Body of pancreas (tissue), 4 donors: Measurements from ENCODE around the gene MROH9. TPM values are rescaled to one million over a fixed set of nuclear protein-coding genes. Genes with fewer than 3 reads are reported as not detected.

Source experiments
- ATAC-seq: fragments of 150-250 bp; one replicate; pipeline ENCODE4 v1.9.1; 2016
- DNase-seq, 4 donors: peaks; one replicate each; pipeline ENCODE4 v3.0.0-alpha.2; 2019
- H3K27ac ChIP-seq, 4 donors: fragments of 200-600 bp; sonication (generic); 1 replicate in 3 of 4; 2 replicates in 1 of 4; pipeline versions ENCODE4 v1.5.1 to v1.6.1; 2016 to 2019; ENCODE audit warnings: mild to moderate bottlenecking in 1 of 4, mixed read lengths in 1 of 4, moderate library complexity in 1 of 4
- H3K27me3 ChIP-seq, 2 donors: fragments of 200-600 bp; sonication (generic); one replicate each; pipeline ENCODE4 v1.6.0; 2016; ENCODE audit warnings: mild to moderate bottlenecking in 1 of 2
- H3K36me3 ChIP-seq, 2 donors: fragments of 200-600 bp; sonication (generic); replicated peaks in 1 of 2; 2 replicates each; pipeline ENCODE4 v1.5.1; 2016; ENCODE audit warnings: low read depth in 2 of 2; ENCODE audit not compliant: insufficient read depth in 1 of 2
- H3K4me1 ChIP-seq: fragments of 200-600 bp; sonication (generic); one replicate; pipeline ENCODE4 v1.6.0; 2016
- H3K4me3 ChIP-seq, 2 donors: fragments of 200-600 bp; sonication (generic); 1 replicate in 1 of 2; 2 replicates in 1 of 2; pipeline ENCODE4 v1.5.1; 2016 to 2019
- H3K9me3 ChIP-seq, 3 donors: fragments of 200-600 bp; sonication (generic); 1 replicate in 2 of 3; 2 replicates in 1 of 3; pipeline ENCODE4 v1.5.1; 2016
- CTCF ChIP-seq, 7 experiments: fragments of 450-650 bp in 4 of 7; fragments of 200-600 bp in 3 of 7; sonication (generic) in 3 of 7; IDR thresholded peaks; one replicate each; pipeline ENCODE4 v1.5.1; 2016 to 2019; ENCODE audit warnings: antibody characterized with exemption in 7 of 7
- POLR2A ChIP-seq, 3 donors: fragments of 450-650 bp; IDR thresholded peaks; one replicate each; pipeline ENCODE4 v1.6.1; 2016; ENCODE audit warnings: antibody characterized with exemption in 3 of 3, mild to moderate bottlenecking in 2 of 3
- WGBS, 2 donors: methylation state at CpG; one replicate each; pipeline ENCODE4 v1.1.5; 2017; 5-methylcytosine and 5-hydroxymethylcytosine counted together
- intact Hi-C: fragments of 100-400 bp; cut with DNase I; formaldehyde crosslinking; loops from one replicate; pipeline ENCODE4 v1.15.1; 2023
- total RNA-seq, 2 donors: library from RNA; depleted of rRNA; stranded (reverse); fragments of >200 nt; gene quantifications; one replicate each; pipeline ENCODE4 v1.1.0, GENCODE V29; 2016

The MROH9 gene
- total RNA-seq, 2 donors from 2014 or later, result not detected

GRCh38 chr1:171082606-171083005 lies 147.3 kb downstream of the MROH9 start:
- intact Hi-C loops, result no loop called here
- peaks cover 17% of the 10 kb centered on the region for H3K4me1 ChIP-seq
- 12 to 17% methylated on average over 1 of the region's 1 CpG for WGBS, 2 donors
- no peak for ATAC-seq
- H3K4me3 ChIP-seq, result no peak overlapping the region
- no peaks in the 10 kb centered on the region for H3K9me3 ChIP-seq
- no peak overlapping the region for H3K27ac ChIP-seq
- DNase-seq, result no peak
- no peak for TF ChIP-seq POLR2A (IDR thresholded peaks at IDR 0.05)
- no peak for TF ChIP-seq CTCF (IDR thresholded peaks at IDR 0.05)
- no peaks in the 10 kb centered on the region for H3K27me3 ChIP-seq
- no peaks in the 10 kb centered on the region for H3K36me3 ChIP-seq

- Histone ChIP-seq H3K9me3 (no peaks in the 10 kb centered on the region), H3K36me3 (no peaks in the 10 kb centered on the region), H3K4me1 (peaks cover 17% of the 10 kb centered on the region), H3K27ac (no peak overlapping the region), H3K4me3 (no peak overlapping the region), H3K27me3 (no peaks in the 10 kb centered on the region)
- DNase-seq, result no peak
- TF ChIP-seq CTCF (IDR thresholded peaks at IDR 0.05), result no peak
- no peak for TF ChIP-seq POLR2A (IDR thresholded peaks at IDR 0.05)
- intact Hi-C loops, result no loop called here
- 68 to 78% methylated on average over 5 of the region's 5 CpGs for WGBS, 2 donors
- ATAC-seq, result no peak
Observed at GRCh38 chr1:171083222-171083621, 147.9 kb downstream of the MROH9 start.

- H3K27me3 ChIP-seq, result no peaks in the 10 kb centered on the region
- H3K27ac ChIP-seq, result no peak overlapping the region
- H3K9me3 ChIP-seq, result no peaks in the 10 kb centered on the region
- DNase-seq (no peak), ATAC-seq (no peak)
- H3K4me3 ChIP-seq, result no peak overlapping the region
- peaks cover 17% of the 10 kb centered on the region for H3K4me1 ChIP-seq
- TF ChIP-seq CTCF (IDR thresholded peaks at IDR 0.05) (no peak), POLR2A (IDR thresholded peaks at IDR 0.05) (no peak)
- H3K36me3 ChIP-seq, result no peaks in the 10 kb centered on the region
- intact Hi-C loops, result no loop called here
Observed at GRCh38 chr1:171084091-171084490, 148.8 kb downstream of the MROH9 start.

GRCh38 chr1:171084870-171085269 lies 149.5 kb downstream of the MROH9 start:
- intact Hi-C loops, result no loop called here

More at GRCh38 chr1:171084870-171085269, 149.5 kb downstream of the MROH9 start:
- Histone ChIP-seq H3K27ac (no peak overlapping the region), H3K27me3 (no peaks in the 10 kb centered on the region), H3K4me1 (peaks cover 17% of the 10 kb centered on the region), H3K9me3 (no peaks in the 10 kb centered on the region), H3K36me3 (no peaks in the 10 kb centered on the region), H3K4me3 (no peak overlapping the region)
- WGBS, 2 donors, result 81 to 90% methylated on average over 2 of the region's 2 CpGs
- ATAC-seq (no peak), DNase-seq (no peak)
- TF ChIP-seq CTCF (IDR thresholded peaks at IDR 0.05), result no peak
- TF ChIP-seq POLR2A (IDR thresholded peaks at IDR 0.05), result no peak
